ENCODE results near the gene CBX7. TPM values are rescaled to one million over a fixed set of nuclear protein-coding genes. Genes with fewer than 3 reads are reported as not detected.
A peak's percentile ranks its signal among the peaks of the same experiment; 100 is the strongest.

Gene CBX7
- 100 to 1,000 TPM in 1 of 4 donors, 10 to 100 TPM in 3; 38.1 to 126 (median 56.3) TPM for total RNA-seq

GRCh38 chr22:39152511-39153219 is at the start of gene CBX7:
TSS of gene CBX7 (minus strand) at chr22:39152680. CDS start at chr22:39152444, 236 bp downstream.
- Histone ChIP-seq H3K9me3 (no peaks in the 10 kb centered on the region), H3K27ac (peak within 1 kb of the TSS; percentile 90), H3K27me3 (no peaks in the 10 kb centered on the region), H3K36me3 (peaks cover 15% of the 10 kb centered on the region), H3K4me1 (peaks cover 43% of the 10 kb centered on the region), H3K4me3 (peak within 1 kb of the TSS; percentile 91)
- peak; percentile 94 to 98 for DNase-seq (ENCODE audit: low spot score in 2 of 2)
- TF ChIP-seq POLR2A (IDR thresholded peaks at IDR 0.05) (peak in 1 of 2 donors; percentile 39), EP300 (IDR thresholded peaks at IDR 0.05) (no peak), CTCF (IDR thresholded peaks at IDR 0.05) (no peak), POLR2AphosphoS5 (IDR thresholded peaks at IDR 0.05) (peak in 2 of 3 donors; percentile 44 to 71)
- 0% methylated on average over 17 of the region's 98 CpGs for WGBS

GRCh38 chr22:39197578-39197977 is 45.1 kb upstream of the CBX7 start:
- H3K4me1 ChIP-seq: no peaks in the 10 kb centered on the region
- no peak overlapping the region for H3K4me3 ChIP-seq
- H3K9me3 ChIP-seq: no peaks in the 10 kb centered on the region
- WGBS: 89% methylated on average over 5 of the region's 5 CpGs
- peak in 1 of 2 donors; percentile 24 for DNase-seq (ENCODE audit: low spot score in 2 of 2)
- no peak overlapping the region for H3K27ac ChIP-seq
- H3K36me3 ChIP-seq: no peaks in the 10 kb centered on the region
- no peak for TF ChIP-seq CTCF (IDR thresholded peaks at IDR 0.05)
- no peak for TF ChIP-seq POLR2AphosphoS5 (IDR thresholded peaks at IDR 0.05)
- no peak for TF ChIP-seq POLR2A (IDR thresholded peaks at IDR 0.05)
- no peak for TF ChIP-seq EP300 (IDR thresholded peaks at IDR 0.05)
- no peaks in the 10 kb centered on the region for H3K27me3 ChIP-seq

- TF ChIP-seq POLR2A (IDR thresholded peaks at IDR 0.05): no peak
- no peak for TF ChIP-seq EP300 (IDR thresholded peaks at IDR 0.05)
- TF ChIP-seq CTCF (IDR thresholded peaks at IDR 0.05): no peak
- no peak for TF ChIP-seq POLR2AphosphoS5 (IDR thresholded peaks at IDR 0.05)
- WGBS: 0% methylated on average over 1 of the region's 1 CpG
- no peaks in the 10 kb centered on the region for H3K36me3 ChIP-seq
These were observed 41.6 kb upstream of the CBX7 start for GRCh38 chr22:39194098-39194497.

GRCh38 chr22:39188809-39189208 is 36.3 kb upstream of the CBX7 start:
- 86% methylated on average over 10 of the region's 10 CpGs for WGBS
- Histone ChIP-seq H3K4me1 (peaks cover 26% of the 10 kb centered on the region), H3K36me3 (no peaks in the 10 kb centered on the region), H3K9me3 (no peaks in the 10 kb centered on the region), H3K4me3 (no peak overlapping the region), H3K27me3 (no peaks in the 10 kb centered on the region), H3K27ac (no peak overlapping the region)
- TF ChIP-seq CTCF (IDR thresholded peaks at IDR 0.05): no peak
- no peak for TF ChIP-seq EP300 (IDR thresholded peaks at IDR 0.05)
- no peak for TF ChIP-seq POLR2AphosphoS5 (IDR thresholded peaks at IDR 0.05)
- no peak for TF ChIP-seq POLR2A (IDR thresholded peaks at IDR 0.05)
- DNase-seq (ENCODE audit: low spot score in 2 of 2): peak in 1 of 2 donors; percentile 23

More at GRCh38 chr22:39194098-39194497, 41.6 kb upstream of the CBX7 start:
- H3K27ac ChIP-seq: no peak overlapping the region
- H3K4me1 ChIP-seq: peaks cover 7% of the 10 kb centered on the region
- no peak for DNase-seq (ENCODE audit: low spot score in 2 of 2)
- no peak overlapping the region for H3K4me3 ChIP-seq
- H3K9me3 ChIP-seq: no peaks in the 10 kb centered on the region
- no peaks in the 10 kb centered on the region for H3K27me3 ChIP-seq

GRCh38 chr22:39185601-39186012 is 33.1 kb upstream of the CBX7 start:
- H3K4me1 ChIP-seq: peaks cover 19% of the 10 kb centered on the region
- no peaks in the 10 kb centered on the region for H3K9me3 ChIP-seq
- no peaks in the 10 kb centered on the region for H3K27me3 ChIP-seq
- H3K36me3 ChIP-seq: no peaks in the 10 kb centered on the region
- peak in 1 of 2 donors; percentile 81 for DNase-seq (ENCODE audit: low spot score in 2 of 2)
- TF ChIP-seq CTCF (IDR thresholded peaks at IDR 0.05) (peak in 1 of 2 donors; percentile 24), POLR2AphosphoS5 (IDR thresholded peaks at IDR 0.05) (peak in 1 of 3 donors; percentile 67), POLR2A (IDR thresholded peaks at IDR 0.05) (no peak), EP300 (IDR thresholded peaks at IDR 0.05) (no peak)
- 14% methylated on average over 11 of the region's 11 CpGs for WGBS
- H3K4me3 ChIP-seq: no peak overlapping the region
- peak overlapping the region; percentile 80 for H3K27ac ChIP-seq

Data from suprapubic skin (tissue), 4 donors.